DND-41 (cell line): ENCODE data around the gene TBC1D8B.

Experiments
- CTCF ChIP-seq: IDR thresholded peaks from 2 replicates; pipeline ENCODE4 v1.5.1; 2012; ENCODE audit warnings: borderline replicate concordance, low read length, moderate library complexity, mild to moderate bottlenecking; ENCODE audit not compliant: poor library complexity, severe bottlenecking; ENCODE audit errors: extremely low read depth
- EZH2 ChIP-seq: IDR thresholded peaks from 3 replicates; pipeline ENCODE4 v1.6.1; 2012; ENCODE audit warnings: borderline replicate concordance, low read depth, mild to moderate bottlenecking, moderate library complexity, low read length, inconsistent platforms; ENCODE audit not compliant: severe bottlenecking

GRCh38 chrX:106875151-106875550 lies 72.7 kb downstream of the TBC1D8B start:
- TF ChIP-seq CTCF, result no peak
- TF ChIP-seq EZH2, result no peak
